IPS DF 19.7 (cell line): ENCODE results near the gene CNGA4.
"Not testable (repeated sequence)": the region's sequence is repeated elsewhere in the genome, so short reads cannot be mapped to it uniquely, and the experiment has no call there.

Source experiments
- DNase-seq: peaks from one replicate; pipeline ENCODE4 v3.0.0-alpha.2; 2013; ENCODE audit warnings: low read depth, low spot score

The CNGA4 gene

DNA sequence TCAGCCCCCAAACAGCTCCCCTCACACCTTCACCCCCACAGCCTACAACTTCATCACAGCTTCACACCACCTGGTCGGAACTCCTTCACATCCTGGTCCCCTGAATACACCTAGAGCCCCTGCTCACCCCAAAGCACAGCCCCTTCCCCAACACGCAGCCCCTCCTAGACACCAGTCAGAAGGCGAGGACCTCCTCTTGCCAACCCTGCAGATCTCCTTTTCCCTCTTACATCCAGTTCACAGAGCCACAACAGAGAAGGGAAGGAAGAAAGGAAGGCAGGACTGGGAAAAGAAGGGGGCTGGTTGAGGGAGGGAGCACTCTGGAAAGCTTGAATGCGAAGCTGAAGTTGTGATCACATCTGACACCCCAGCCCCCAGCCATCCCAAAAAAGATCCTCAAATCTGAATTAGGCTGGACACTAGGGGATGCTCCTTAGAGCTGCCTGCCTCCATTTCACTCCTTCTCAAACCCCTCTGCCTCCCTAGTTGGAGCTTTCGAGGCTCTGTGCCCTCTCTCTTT is 21.4 kb downstream of the CNGA4 start:
- DNase-seq, result no peak

DNA sequence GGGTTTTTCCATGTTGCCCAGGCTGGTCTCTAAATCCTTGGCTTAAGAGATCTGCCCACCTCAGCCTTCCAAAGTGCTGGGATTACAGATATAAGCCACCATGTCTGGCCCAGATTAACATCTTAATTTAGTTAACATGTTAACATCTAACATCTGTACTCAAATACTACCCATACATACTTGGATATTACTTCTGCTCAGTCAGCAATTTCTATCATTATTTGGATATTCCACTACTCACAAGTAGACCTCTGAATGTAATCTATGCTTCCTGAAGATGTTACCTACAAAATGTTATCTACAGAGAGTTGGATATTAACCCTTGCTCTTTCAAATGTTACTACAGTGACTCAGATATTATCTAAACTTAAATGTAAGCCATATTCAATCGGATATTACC is 24.8 kb downstream of the CNGA4 start:
- no peak for DNase-seq

DNA sequence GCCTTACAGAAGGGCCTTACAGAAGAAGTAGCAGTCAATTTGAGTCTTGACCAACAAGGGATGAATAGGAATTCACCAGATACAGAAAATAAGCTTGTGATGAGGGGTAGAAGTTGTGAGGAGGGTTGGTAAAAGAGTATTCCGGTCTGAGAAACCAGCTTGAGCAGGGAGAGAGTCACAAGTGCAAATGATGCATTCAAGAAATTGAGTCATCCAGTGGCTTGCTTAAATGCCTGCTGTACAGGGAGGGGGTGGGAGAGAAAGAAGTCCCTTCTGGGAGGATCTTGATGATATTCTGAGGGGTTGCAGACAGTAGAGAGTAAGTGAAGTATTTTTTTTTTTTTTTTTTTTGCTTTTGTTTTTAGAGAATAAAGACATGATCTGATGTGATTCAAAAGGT is 29.9 kb downstream of the CNGA4 start:
- DNase-seq, result no peak

- DNase-seq, result no peak
Measured at GRCh38 chr11:6269994-6270393, 31.1 kb downstream of the CNGA4 start.

GRCh38 chr11:6270584-6271246 is 31.8 kb downstream of the CNGA4 start:
- DNase-seq, result no peak

GRCh38 chr11:6271598-6271997 is 32.7 kb downstream of the CNGA4 start:
- no peak for DNase-seq

- no peak for DNase-seq
Measured at GRCh38 chr11:6273188-6273587, 34.3 kb downstream of the CNGA4 start.

- DNase-seq, result not testable (repeated sequence)
Measured at GRCh38 chr11:6280809-6281208, 41.9 kb downstream of the CNGA4 start.

GRCh38 chr11:6283453-6284023 is 44.6 kb downstream of the CNGA4 start:
- no peak for DNase-seq

- DNase-seq, result no peak
Measured at GRCh38 chr11:6284250-6284649, 45.4 kb downstream of the CNGA4 start.

DNA sequence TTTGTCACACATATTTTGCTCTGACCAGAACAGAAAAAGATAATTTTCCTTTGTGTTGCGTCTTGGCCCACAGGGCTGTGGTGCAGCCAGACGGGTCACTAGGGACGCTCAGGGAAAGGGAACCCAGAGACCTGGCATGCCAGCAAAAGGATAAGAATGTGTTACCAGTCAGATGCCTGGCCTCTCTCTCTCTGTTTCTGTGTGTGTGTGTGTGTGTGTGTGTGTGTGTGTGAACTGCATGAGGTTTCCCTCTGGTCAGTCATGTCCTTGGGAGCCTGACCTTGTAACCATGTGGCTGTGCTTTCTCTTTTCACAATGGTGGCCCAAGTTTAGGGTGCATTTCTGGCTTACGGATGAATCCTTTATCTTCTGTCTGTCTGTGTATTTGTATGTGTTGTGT is 46.1 kb downstream of the CNGA4 start:
- DNase-seq, result no peak
